Measurements from ENCODE around the gene ANO4.

The ANO4 gene

GRCh38 chr12:100967189-100967588 is 172.6 kb downstream of the ANO4 start:
- no peak overlapping the region for H3K9ac ChIP-seq (ENCODE audit: insufficient read length, low read depth)
- no peaks in the 10 kb centered on the region for H3K4me1 ChIP-seq (ENCODE audit: insufficient read depth, insufficient read length)
- H3K9me3 ChIP-seq (ENCODE audit: insufficient read depth, low read length), result no peaks in the 10 kb centered on the region
- no peaks in the 10 kb centered on the region for H3K27me3 ChIP-seq (ENCODE audit: insufficient read depth, insufficient read length)
- no peak overlapping the region for H3K4me3 ChIP-seq (ENCODE audit: insufficient read length, low read depth)
- no peaks in the 10 kb centered on the region for H3K36me3 ChIP-seq (ENCODE audit: insufficient read depth, insufficient read length, low read length)
- DNase-seq (ENCODE audit: low read depth, low spot score), result no peak
- TF ChIP-seq SUZ12 (IDR thresholded peaks at IDR 0.05; ENCODE audit: extremely low read depth, insufficient read depth, insufficient read length), result no peak
- no peak for TF ChIP-seq ZNF274 (IDR thresholded peaks at IDR 0.05; ENCODE audit: low read depth, low read length)
- TF ChIP-seq YY1 (IDR thresholded peaks at IDR 0.05; ENCODE audit: insufficient read depth, insufficient read length), result no peak

DNA sequence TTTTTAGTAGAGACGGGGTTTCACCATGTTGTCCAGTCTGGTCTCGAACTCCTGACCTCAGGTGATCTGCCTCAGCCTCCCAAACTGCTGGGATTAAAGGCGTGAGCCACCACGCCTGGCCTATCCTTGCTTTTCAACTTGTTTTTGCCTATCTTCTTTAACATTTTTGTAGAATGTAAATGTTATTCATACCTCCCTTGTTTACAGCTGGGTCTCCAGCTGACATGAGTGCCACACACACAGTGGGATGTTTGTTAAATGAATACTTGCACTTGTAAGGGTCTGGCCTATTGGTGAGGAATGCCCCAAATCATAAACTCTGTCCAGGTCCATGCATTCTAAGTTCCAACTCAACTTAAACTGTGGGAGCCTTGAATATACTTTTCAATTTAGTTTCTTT is 176.3 kb downstream of the ANO4 start:
- Histone ChIP-seq H3K36me3 (ENCODE audit: insufficient read depth, insufficient read length, low read length) (no peaks in the 10 kb centered on the region), H3K9me3 (ENCODE audit: insufficient read depth, low read length) (no peaks in the 10 kb centered on the region), H3K9ac (ENCODE audit: insufficient read length, low read depth) (no peak overlapping the region), H3K4me1 (ENCODE audit: insufficient read depth, insufficient read length) (no peaks in the 10 kb centered on the region), H3K27me3 (ENCODE audit: insufficient read depth, insufficient read length) (no peaks in the 10 kb centered on the region), H3K4me3 (ENCODE audit: insufficient read length, low read depth) (no peak overlapping the region)
- no peak for DNase-seq (ENCODE audit: low read depth, low spot score)
- TF ChIP-seq ZNF274 (IDR thresholded peaks at IDR 0.05; ENCODE audit: low read depth, low read length) (no peak), YY1 (IDR thresholded peaks at IDR 0.05; ENCODE audit: insufficient read depth, insufficient read length) (no peak), SUZ12 (IDR thresholded peaks at IDR 0.05; ENCODE audit: extremely low read depth, insufficient read depth, insufficient read length) (no peak)

- Histone ChIP-seq H3K4me3 (ENCODE audit: insufficient read length, low read depth) (no peak overlapping the region), H3K27me3 (ENCODE audit: insufficient read depth, insufficient read length) (no peaks in the 10 kb centered on the region), H3K9me3 (ENCODE audit: insufficient read depth, low read length) (no peaks in the 10 kb centered on the region), H3K36me3 (ENCODE audit: insufficient read depth, insufficient read length, low read length) (no peaks in the 10 kb centered on the region), H3K4me1 (ENCODE audit: insufficient read depth, insufficient read length) (no peaks in the 10 kb centered on the region), H3K9ac (ENCODE audit: insufficient read length, low read depth) (no peak overlapping the region)
- no peak for TF ChIP-seq SUZ12 (IDR thresholded peaks at IDR 0.05; ENCODE audit: extremely low read depth, insufficient read depth, insufficient read length)
- no peak for TF ChIP-seq YY1 (IDR thresholded peaks at IDR 0.05; ENCODE audit: insufficient read depth, insufficient read length)
- TF ChIP-seq ZNF274 (IDR thresholded peaks at IDR 0.05; ENCODE audit: low read depth, low read length), result no peak
- no peak for DNase-seq (ENCODE audit: low read depth, low spot score)
These were observed 177.5 kb downstream of the ANO4 start for GRCh38 chr12:100972121-100972520.

- no peaks in the 10 kb centered on the region for H3K27me3 ChIP-seq (ENCODE audit: insufficient read depth, insufficient read length)
- no peaks in the 10 kb centered on the region for H3K4me1 ChIP-seq (ENCODE audit: insufficient read depth, insufficient read length)
- no peak overlapping the region for H3K4me3 ChIP-seq (ENCODE audit: insufficient read length, low read depth)
- TF ChIP-seq ZNF274 (IDR thresholded peaks at IDR 0.05; ENCODE audit: low read depth, low read length), result no peak
- TF ChIP-seq YY1 (IDR thresholded peaks at IDR 0.05; ENCODE audit: insufficient read depth, insufficient read length), result no peak
- DNase-seq (ENCODE audit: low read depth, low spot score), result no peak
- H3K36me3 ChIP-seq (ENCODE audit: insufficient read depth, insufficient read length, low read length), result no peaks in the 10 kb centered on the region
- H3K9ac ChIP-seq (ENCODE audit: insufficient read length, low read depth), result no peak overlapping the region
- no peaks in the 10 kb centered on the region for H3K9me3 ChIP-seq (ENCODE audit: insufficient read depth, low read length)
These were observed 179.8 kb downstream of the ANO4 start for GRCh38 chr12:100974341-100974740.

DNA sequence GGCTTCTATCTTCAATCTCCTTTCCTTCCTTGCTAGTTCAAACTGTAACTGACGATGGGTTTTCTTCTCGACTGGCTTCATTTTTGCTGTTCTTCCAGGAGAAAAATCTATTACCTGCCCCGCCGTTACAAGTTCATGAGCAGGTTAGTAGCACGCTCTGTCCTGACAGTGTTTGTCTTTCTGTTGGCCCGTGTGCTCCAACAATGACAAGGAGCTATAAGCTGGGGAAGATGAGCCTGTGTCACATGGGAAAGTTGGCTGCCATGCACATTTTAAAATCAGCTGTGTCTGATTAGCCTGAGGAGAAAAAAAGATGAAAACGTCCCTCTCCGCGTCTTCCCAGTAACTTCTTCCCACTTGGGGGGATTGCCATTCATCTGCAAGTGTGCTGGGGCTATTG is 180.2 kb downstream of the ANO4 start:
- no peak for TF ChIP-seq ZNF274 (IDR thresholded peaks at IDR 0.05; ENCODE audit: low read depth, low read length)
- Histone ChIP-seq H3K27me3 (ENCODE audit: insufficient read depth, insufficient read length) (no peaks in the 10 kb centered on the region), H3K9ac (ENCODE audit: insufficient read length, low read depth) (no peak overlapping the region), H3K36me3 (ENCODE audit: insufficient read depth, insufficient read length, low read length) (no peaks in the 10 kb centered on the region), H3K4me3 (ENCODE audit: insufficient read length, low read depth) (no peak overlapping the region), H3K9me3 (ENCODE audit: insufficient read depth, low read length) (no peaks in the 10 kb centered on the region), H3K4me1 (ENCODE audit: insufficient read depth, insufficient read length) (no peaks in the 10 kb centered on the region)
- no peak for DNase-seq (ENCODE audit: low read depth, low spot score)

GRCh38 chr12:100976735-100977134 is 182.2 kb downstream of the ANO4 start:
- Histone ChIP-seq H3K4me3 (ENCODE audit: insufficient read length, low read depth) (no peak overlapping the region), H3K36me3 (ENCODE audit: insufficient read depth, insufficient read length, low read length) (no peaks in the 10 kb centered on the region), H3K27me3 (ENCODE audit: insufficient read depth, insufficient read length) (no peaks in the 10 kb centered on the region), H3K4me1 (ENCODE audit: insufficient read depth, insufficient read length) (no peaks in the 10 kb centered on the region), H3K9me3 (ENCODE audit: insufficient read depth, low read length) (no peaks in the 10 kb centered on the region), H3K9ac (ENCODE audit: insufficient read length, low read depth) (no peak overlapping the region)
- TF ChIP-seq SUZ12 (IDR thresholded peaks at IDR 0.05; ENCODE audit: extremely low read depth, insufficient read depth, insufficient read length), result no peak
- TF ChIP-seq YY1 (IDR thresholded peaks at IDR 0.05; ENCODE audit: insufficient read depth, insufficient read length), result no peak
- TF ChIP-seq ZNF274 (IDR thresholded peaks at IDR 0.05; ENCODE audit: low read depth, low read length), result no peak
- DNase-seq (ENCODE audit: low read depth, low spot score), result no peak

DNA sequence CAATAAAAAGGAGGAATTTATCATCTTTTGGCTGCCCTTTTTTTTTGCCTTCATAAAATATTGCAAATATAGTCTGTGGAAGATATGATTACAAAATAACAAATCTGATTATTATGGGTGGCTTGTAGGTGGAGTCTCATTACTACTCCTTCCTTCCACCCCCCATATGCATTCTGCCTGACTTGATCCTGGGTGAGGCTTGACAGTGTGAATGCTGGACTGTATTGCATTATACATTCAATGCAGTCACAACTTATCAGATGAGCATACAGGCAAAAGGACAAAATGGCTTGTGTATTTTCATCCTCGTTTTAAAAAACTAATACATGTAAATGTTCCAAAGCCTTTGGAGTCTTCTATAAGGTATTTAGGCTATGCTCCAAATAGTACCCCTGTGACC is 186.3 kb downstream of the ANO4 start:
- H3K36me3 ChIP-seq (ENCODE audit: insufficient read depth, insufficient read length, low read length), result no peaks in the 10 kb centered on the region
- no peaks in the 10 kb centered on the region for H3K27me3 ChIP-seq (ENCODE audit: insufficient read depth, insufficient read length)
- no peak overlapping the region for H3K9ac ChIP-seq (ENCODE audit: insufficient read length, low read depth)
- H3K4me1 ChIP-seq (ENCODE audit: insufficient read depth, insufficient read length), result no peaks in the 10 kb centered on the region
- no peak for TF ChIP-seq YY1 (IDR thresholded peaks at IDR 0.05; ENCODE audit: insufficient read depth, insufficient read length)
- TF ChIP-seq ZNF274 (IDR thresholded peaks at IDR 0.05; ENCODE audit: low read depth, low read length), result no peak
- no peak for TF ChIP-seq SUZ12 (IDR thresholded peaks at IDR 0.05; ENCODE audit: extremely low read depth, insufficient read depth, insufficient read length)
- no peak overlapping the region for H3K4me3 ChIP-seq (ENCODE audit: insufficient read length, low read depth)
- no peak for DNase-seq (ENCODE audit: low read depth, low spot score)
- no peaks in the 10 kb centered on the region for H3K9me3 ChIP-seq (ENCODE audit: insufficient read depth, low read length)

Measured in NT2/D1 (cell line).